ENCODE data around the gene HES6.

DNA sequence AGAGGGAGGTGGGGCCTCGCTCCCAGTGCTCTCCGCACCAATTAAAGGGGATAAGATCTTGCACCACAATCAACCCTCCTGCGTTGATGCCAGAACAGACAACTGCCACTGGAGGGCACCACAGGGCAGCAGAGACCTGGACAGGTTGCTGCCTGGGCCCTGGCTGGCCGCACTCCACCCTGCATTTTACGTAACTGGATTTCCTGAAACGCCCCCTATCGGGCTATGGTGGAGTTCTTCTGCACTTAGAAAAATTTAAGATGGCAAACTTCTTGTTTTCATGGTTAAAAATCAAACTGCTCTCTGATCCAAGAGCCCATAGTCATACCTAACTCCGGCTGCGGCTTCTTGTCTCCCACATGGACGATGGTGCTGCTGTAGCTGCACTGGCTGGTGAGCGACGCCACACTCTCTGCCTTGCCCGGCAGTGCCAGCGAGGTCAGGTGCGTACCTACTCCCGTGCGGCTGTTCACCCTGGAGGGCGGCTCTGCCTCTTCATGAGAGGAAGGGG lies 16.8 kb upstream of the HES6 start:
- TF ChIP-seq POLR2A (IDR thresholded peaks at IDR 0.05; ENCODE audit: low read length), result no peak
- peak; percentile 10 for TF ChIP-seq GATA1 (IDR thresholded peaks at IDR 0.05; ENCODE audit: low read depth, low read length)
